ENCODE results near the gene RIPPLY2. TPM values are rescaled to one million over a fixed set of nuclear protein-coding genes. Genes with fewer than 3 reads are reported as not detected.
A peak's percentile ranks its signal among the peaks of the same experiment; 100 is the strongest.
"Not testable (repeated sequence)": the region's sequence is repeated elsewhere in the genome, so short reads cannot be mapped to it uniquely, and the experiment has no call there.

Gene RIPPLY2
- total RNA-seq, result not detected

GRCh38 chr6:83853178-83854000 lies at the start of gene RIPPLY2:
TSS of gene RIPPLY2 (plus strand) at chr6:83853360. CDS start at chr6:83853417, 57 bp downstream.
- peaks cover 2% of the 10 kb centered on the region for H3K36me3 Mint-ChIP-seq
- peaks cover 71% of the 10 kb centered on the region for H3K27me3 Mint-ChIP-seq
- no peak within 1 kb of the TSS for H3K27ac Mint-ChIP-seq
- H3K4me3 Mint-ChIP-seq, result peak within 1 kb of the TSS; percentile 38
- peaks cover 16% of the 10 kb centered on the region for H3K4me1 Mint-ChIP-seq
- DNase-seq (no peak), ATAC-seq (peak; percentile 49)
- H3K9me3 Mint-ChIP-seq (ENCODE audit: low read depth), result no peaks in the 10 kb centered on the region
- CTCF ChIA-PET, result no interaction called here

GRCh38 chr6:83803492-83803891 lies 49.7 kb upstream of the RIPPLY2 start:
- H3K4me1 Mint-ChIP-seq; ATAC-seq; H3K27ac Mint-ChIP-seq; H3K27me3 Mint-ChIP-seq; DNase-seq; H3K36me3 Mint-ChIP-seq; H3K9me3 Mint-ChIP-seq (ENCODE audit: low read depth); CTCF ChIA-PET; H3K4me3 Mint-ChIP-seq: not testable (repeated sequence)

- H3K4me1 Mint-ChIP-seq, result no peaks in the 10 kb centered on the region
- H3K36me3 Mint-ChIP-seq, result no peaks in the 10 kb centered on the region
- no peak overlapping the region for H3K4me3 Mint-ChIP-seq
- ATAC-seq (no peak), DNase-seq (no peak)
- CTCF ChIA-PET, result no interaction called here
- H3K9me3 Mint-ChIP-seq (ENCODE audit: low read depth), result no peaks in the 10 kb centered on the region
- no peak overlapping the region for H3K27ac Mint-ChIP-seq
- H3K27me3 Mint-ChIP-seq, result no peaks in the 10 kb centered on the region
Observed at GRCh38 chr6:83804886-83805285, 48.3 kb upstream of the RIPPLY2 start.

GRCh38 chr6:83808005-83808404 lies 45.2 kb upstream of the RIPPLY2 start:
- Mint-ChIP-seq H3K4me1 (no peaks in the 10 kb centered on the region), H3K27me3 (no peaks in the 10 kb centered on the region), H3K27ac (no peak overlapping the region), H3K9me3 (ENCODE audit: low read depth) (no peaks in the 10 kb centered on the region), H3K4me3 (no peak overlapping the region), H3K36me3 (no peaks in the 10 kb centered on the region)
- no peak for DNase-seq
- no peak for ATAC-seq
- CTCF ChIA-PET, result no interaction called here

- no peaks in the 10 kb centered on the region for H3K27me3 Mint-ChIP-seq
- H3K4me3 Mint-ChIP-seq, result no peak overlapping the region
- ATAC-seq (no peak), DNase-seq (no peak)
- no peaks in the 10 kb centered on the region for H3K9me3 Mint-ChIP-seq (ENCODE audit: low read depth)
- H3K4me1 Mint-ChIP-seq, result no peaks in the 10 kb centered on the region
- no peaks in the 10 kb centered on the region for H3K36me3 Mint-ChIP-seq
- H3K27ac Mint-ChIP-seq, result no peak overlapping the region
- CTCF ChIA-PET, result no interaction called here
Observed at GRCh38 chr6:83808926-83809325, 44.2 kb upstream of the RIPPLY2 start.

- Mint-ChIP-seq H3K9me3 (ENCODE audit: low read depth) (no peaks in the 10 kb centered on the region), H3K36me3 (no peaks in the 10 kb centered on the region), H3K4me3 (no peak overlapping the region), H3K27ac (no peak overlapping the region), H3K4me1 (no peaks in the 10 kb centered on the region), H3K27me3 (no peaks in the 10 kb centered on the region)
- no peak for ATAC-seq
- CTCF ChIA-PET, result no interaction called here
- DNase-seq, result no peak
Observed at GRCh38 chr6:83812595-83812994, 40.6 kb upstream of the RIPPLY2 start.

GRCh38 chr6:83815631-83816272 lies 37.4 kb upstream of the RIPPLY2 start:
- CTCF ChIA-PET, result no interaction called here
- no peaks in the 10 kb centered on the region for H3K36me3 Mint-ChIP-seq
- H3K4me3 Mint-ChIP-seq, result no peak overlapping the region
- no peak overlapping the region for H3K27ac Mint-ChIP-seq
- H3K4me1 Mint-ChIP-seq, result no peaks in the 10 kb centered on the region
- ATAC-seq (no peak), DNase-seq (no peak)
- H3K9me3 Mint-ChIP-seq (ENCODE audit: low read depth), result no peaks in the 10 kb centered on the region
- no peaks in the 10 kb centered on the region for H3K27me3 Mint-ChIP-seq

- Mint-ChIP-seq H3K4me1 (no peaks in the 10 kb centered on the region), H3K36me3 (no peaks in the 10 kb centered on the region), H3K4me3 (no peak overlapping the region), H3K27me3 (peaks cover 7% of the 10 kb centered on the region), H3K9me3 (ENCODE audit: low read depth) (no peaks in the 10 kb centered on the region), H3K27ac (no peak overlapping the region)
- CTCF ChIA-PET, result no interaction called here
- ATAC-seq (no peak), DNase-seq (no peak)
Observed at GRCh38 chr6:83822629-83823169, 30.5 kb upstream of the RIPPLY2 start.

GRCh38 chr6:83824388-83824801 lies 28.8 kb upstream of the RIPPLY2 start:
- Mint-ChIP-seq H3K27ac (no peak overlapping the region), H3K9me3 (ENCODE audit: low read depth) (no peaks in the 10 kb centered on the region), H3K4me3 (no peak overlapping the region), H3K27me3 (peaks cover 7% of the 10 kb centered on the region), H3K4me1 (no peaks in the 10 kb centered on the region), H3K36me3 (no peaks in the 10 kb centered on the region)
- CTCF ChIA-PET, result no interaction called here
- DNase-seq, result no peak
- ATAC-seq, result no peak

GRCh38 chr6:83824831-83825230 lies 28.3 kb upstream of the RIPPLY2 start:
- Mint-ChIP-seq H3K4me3 (no peak overlapping the region), H3K4me1 (no peaks in the 10 kb centered on the region), H3K9me3 (ENCODE audit: low read depth) (no peaks in the 10 kb centered on the region), H3K36me3 (no peaks in the 10 kb centered on the region), H3K27me3 (peaks cover 7% of the 10 kb centered on the region), H3K27ac (no peak overlapping the region)
- CTCF ChIA-PET, result no interaction called here
- ATAC-seq (no peak), DNase-seq (no peak)

GRCh38 chr6:83827050-83827449 lies 26.1 kb upstream of the RIPPLY2 start:
- no peaks in the 10 kb centered on the region for H3K4me1 Mint-ChIP-seq
- CTCF ChIA-PET, result no interaction called here
- DNase-seq (no peak), ATAC-seq (no peak)
- H3K4me3 Mint-ChIP-seq, result no peak overlapping the region
- no peaks in the 10 kb centered on the region for H3K36me3 Mint-ChIP-seq
- H3K27me3 Mint-ChIP-seq, result peaks cover 11% of the 10 kb centered on the region
- no peaks in the 10 kb centered on the region for H3K9me3 Mint-ChIP-seq (ENCODE audit: low read depth)
- no peak overlapping the region for H3K27ac Mint-ChIP-seq

GRCh38 chr6:83838727-83839126 lies 14.4 kb upstream of the RIPPLY2 start:
- no peaks in the 10 kb centered on the region for H3K4me1 Mint-ChIP-seq
- no peaks in the 10 kb centered on the region for H3K36me3 Mint-ChIP-seq
- no peaks in the 10 kb centered on the region for H3K9me3 Mint-ChIP-seq (ENCODE audit: low read depth)
- no peak overlapping the region for H3K27ac Mint-ChIP-seq
- DNase-seq (no peak), ATAC-seq (no peak)
- no peak overlapping the region for H3K4me3 Mint-ChIP-seq
- peaks cover 6% of the 10 kb centered on the region for H3K27me3 Mint-ChIP-seq
- CTCF ChIA-PET, result no interaction called here

- peaks cover 23% of the 10 kb centered on the region for H3K27me3 Mint-ChIP-seq
- H3K4me1 Mint-ChIP-seq, result no peaks in the 10 kb centered on the region
- H3K36me3 Mint-ChIP-seq, result no peaks in the 10 kb centered on the region
- DNase-seq, result no peak
- no peak overlapping the region for H3K27ac Mint-ChIP-seq
- CTCF ChIA-PET, result interaction anchor here (1.5 kb wide), 1 partner anchor 16 kb away, joined by 3 read pairs; the partner anchor contains the start of gene CYB5R4
- H3K9me3 Mint-ChIP-seq (ENCODE audit: low read depth), result no peaks in the 10 kb centered on the region
- ATAC-seq, result no peak
- no peak overlapping the region for H3K4me3 Mint-ChIP-seq
Observed at GRCh38 chr6:83844170-83844569, 9.0 kb upstream of the RIPPLY2 start.

- Mint-ChIP-seq H3K27me3 (peaks cover 39% of the 10 kb centered on the region), H3K9me3 (ENCODE audit: low read depth) (no peaks in the 10 kb centered on the region), H3K27ac (no peak overlapping the region), H3K36me3 (no peaks in the 10 kb centered on the region), H3K4me1 (no peaks in the 10 kb centered on the region), H3K4me3 (no peak overlapping the region)
- no peak for ATAC-seq
- no peak for DNase-seq
- CTCF ChIA-PET, result no interaction called here
Observed at GRCh38 chr6:83846291-83846690, 6.9 kb upstream of the RIPPLY2 start.
